ENCODE data around the gene SPDL1. TPM values are rescaled to one million over a fixed set of nuclear protein-coding genes. Genes with fewer than 3 reads are reported as not detected.

SPDL1 gene
- total and polyA plus RNA-seq, 2 donors (not counting 1 experiment from before 2014, with no cell fraction given), result 4.1 to 17.9 TPM

GRCh38 chr5:169599451-169599850 lies 15.9 kb downstream of the SPDL1 start:
- Histone ChIP-seq H3K4me1 (ENCODE audit: control insufficient read depth in 2 of 2, insufficient read depth in 2 of 2, low read length in 2 of 2) (no peaks in the 10 kb centered on the region), H3K4me3 (ENCODE audit: control extremely low read depth in 1 of 5, extremely low read depth in 1 of 5, insufficient read depth in 1 of 5, low read depth in 2 of 5, low read length in 4 of 5) (no peak overlapping the region), H3K9ac (ENCODE audit: low read length) (no peak overlapping the region), H3K79me2 (ENCODE audit: control insufficient read depth, insufficient read depth, low read length) (no peaks in the 10 kb centered on the region), H2AFZ (ENCODE audit: insufficient read depth, low read depth, low read length, poor library complexity, severe bottlenecking) (no peak overlapping the region), H3K9me3 (ENCODE audit: control extremely low read depth in 1 of 3, control insufficient read depth in 2 of 3, insufficient read depth in 1 of 3, low read length in 2 of 3) (no peaks in the 10 kb centered on the region), H3K27me3 (replicated peaks in 1 of 4; ENCODE audit: control extremely low read depth in 1 of 4, control insufficient read depth in 3 of 4, insufficient read depth in 4 of 4, low read length in 3 of 4) (no peaks in the 10 kb centered on the region), H3K4me2 (replicated peaks; ENCODE audit: low read depth, low read length, poor library complexity, severe bottlenecking) (no peak overlapping the region), H4K20me1 (ENCODE audit: control insufficient read depth, insufficient read depth, low read length, poor library complexity, severe bottlenecking) (no peaks in the 10 kb centered on the region), H3K27ac (ENCODE audit: low read length in 2 of 2) (no peak overlapping the region), H3K36me3 (replicated peaks in 1 of 2; ENCODE audit: control extremely low read depth in 1 of 2, control insufficient read depth in 1 of 2, extremely low read depth in 1 of 2, insufficient read depth in 2 of 2, low read length in 1 of 2) (peaks cover 4 to 43% of the 10 kb centered on the region in 2 experiments)
- CTCF ChIA-PET, result no interaction called here
- Mint-ChIP-seq H3K9me3 (ENCODE audit: insufficient read depth) (no peaks in the 10 kb centered on the region), H3K27ac (no peak overlapping the region), H3K4me1 (no peaks in the 10 kb centered on the region), H3K4me3 (no peak overlapping the region), H3K27me3 (no peaks in the 10 kb centered on the region)
- ATAC-seq (ENCODE audit: low read depth) (no peak), DNase-seq (no peak)
- TF ChIP-seq CTCF (IDR thresholded peaks at IDR 0.05) (no peak), EZH2 (IDR thresholded peaks at IDR 0.05; ENCODE audit: borderline replicate concordance, insufficient read depth, low read depth, low read length, poor library complexity, severe bottlenecking) (no peak)
- 93% methylated on average over 3 of the region's 4 CpGs for WGBS (ENCODE audit: insufficient coverage)
- intact Hi-C loops (cut with micrococcal nuclease), result no loop called here
- POLR2A ChIA-PET, result no interaction called here

GRCh38 chr5:169602535-169602934 lies 19.0 kb downstream of the SPDL1 start:
- Histone ChIP-seq H3K4me3 (ENCODE audit: control extremely low read depth in 1 of 5, extremely low read depth in 1 of 5, insufficient read depth in 1 of 5, low read depth in 2 of 5, low read length in 4 of 5) (no peak overlapping the region), H3K36me3 (replicated peaks in 1 of 2; ENCODE audit: control extremely low read depth in 1 of 2, control insufficient read depth in 1 of 2, extremely low read depth in 1 of 2, insufficient read depth in 2 of 2, low read length in 1 of 2) (peaks cover 4 to 28% of the 10 kb centered on the region in 2 experiments), H3K4me2 (replicated peaks; ENCODE audit: low read depth, low read length, poor library complexity, severe bottlenecking) (no peak overlapping the region), H3K9ac (ENCODE audit: low read length) (no peak overlapping the region), H3K4me1 (ENCODE audit: control insufficient read depth in 2 of 2, insufficient read depth in 2 of 2, low read length in 2 of 2) (no peaks in the 10 kb centered on the region), H4K20me1 (ENCODE audit: control insufficient read depth, insufficient read depth, low read length, poor library complexity, severe bottlenecking) (no peaks in the 10 kb centered on the region), H3K27ac (ENCODE audit: low read length in 2 of 2) (no peak overlapping the region), H3K9me3 (ENCODE audit: control extremely low read depth in 1 of 3, control insufficient read depth in 2 of 3, insufficient read depth in 1 of 3, low read length in 2 of 3) (no peaks in the 10 kb centered on the region), H3K79me2 (ENCODE audit: control insufficient read depth, insufficient read depth, low read length) (no peaks in the 10 kb centered on the region), H3K27me3 (replicated peaks in 1 of 4; ENCODE audit: control extremely low read depth in 1 of 4, control insufficient read depth in 3 of 4, insufficient read depth in 4 of 4, low read length in 3 of 4) (no peaks in the 10 kb centered on the region), H2AFZ (ENCODE audit: insufficient read depth, low read depth, low read length, poor library complexity, severe bottlenecking) (no peak overlapping the region)
- Mint-ChIP-seq H3K4me3 (no peak overlapping the region), H3K27me3 (no peaks in the 10 kb centered on the region), H3K9me3 (ENCODE audit: insufficient read depth) (no peaks in the 10 kb centered on the region), H3K4me1 (no peaks in the 10 kb centered on the region), H3K27ac (no peak overlapping the region)
- no peak for ATAC-seq (ENCODE audit: low read depth)
- CTCF ChIA-PET, result no interaction called here
- no peak for DNase-seq
- POLR2A ChIA-PET, result no interaction called here
- TF ChIP-seq EZH2 (IDR thresholded peaks at IDR 0.05; ENCODE audit: borderline replicate concordance, insufficient read depth, low read depth, low read length, poor library complexity, severe bottlenecking) (no peak), CTCF (IDR thresholded peaks at IDR 0.05) (no peak)
- intact Hi-C loops (cut with micrococcal nuclease), result no loop called here

Measured in B cell (primary cell).